ENCODE data around the gene C9orf78. TPM values are rescaled to one million over a fixed set of nuclear protein-coding genes. Genes with fewer than 3 reads are reported as not detected.
"Not testable (repeated sequence)": the region's sequence is repeated elsewhere in the genome, so short reads cannot be mapped to it uniquely, and the experiment has no call there.

The C9orf78 gene
- total RNA-seq, 3 donors from 2014 or later: 35.1 to 47.5 (median 37.3) TPM

GRCh38 chr9:129785866-129786265 lies 49.2 kb downstream of the C9orf78 start:
- no peak for TF ChIP-seq CTCF (IDR thresholded peaks at IDR 0.05)

GRCh38 chr9:129784970-129785369 lies 50.1 kb downstream of the C9orf78 start:
- H3K4me1 ChIP-seq (ENCODE audit: low read depth); ATAC-seq; H3K36me3 ChIP-seq (ENCODE audit: low read depth); H3K4me3 ChIP-seq; H3K9me3 ChIP-seq; DNase-seq: not testable (repeated sequence)
- intact Hi-C loops (cut with DNase I, micrococcal nuclease): loop anchor here (5.0 kb wide), 3 partner anchors 43 to 138 kb away; no protein-coding TSS in a partner anchor

More at GRCh38 chr9:129785866-129786265, 49.2 kb downstream of the C9orf78 start:
- Histone ChIP-seq H3K36me3 (ENCODE audit: low read depth) (no peaks in the 10 kb centered on the region), H3K9me3 (no peaks in the 10 kb centered on the region), H3K4me1 (ENCODE audit: low read depth) (peaks cover 4% of the 10 kb centered on the region), H3K4me3 (no peak overlapping the region)
- intact Hi-C loops (cut with DNase I, micrococcal nuclease): loop anchor here (5.0 kb wide), 2 partner anchors 44 to 49 kb away; no protein-coding TSS in a partner anchor
- ATAC-seq: no peak
- DNase-seq: no peak

GRCh38 chr9:129783516-129784361 lies 51.3 kb downstream of the C9orf78 start:
- Histone ChIP-seq H3K9me3 (no peaks in the 10 kb centered on the region), H3K4me3 (no peak overlapping the region), H3K4me1 (ENCODE audit: low read depth) (no peaks in the 10 kb centered on the region), H3K36me3 (ENCODE audit: low read depth) (no peaks in the 10 kb centered on the region)
- peak; percentile 67 for TF ChIP-seq CTCF (IDR thresholded peaks at IDR 0.05)
- DNase-seq: peak in 2 of 3 donors; percentile 65 to 82
- ATAC-seq: peak; percentile 98
- intact Hi-C loops (cut with DNase I, micrococcal nuclease): loop anchor here in 1 of 2 donors (5.0 kb wide), 1 partner anchor 136 kb away; no protein-coding TSS in a partner anchor

- DNase-seq (no peak), ATAC-seq (no peak)
- Histone ChIP-seq H3K36me3 (ENCODE audit: low read depth) (no peaks in the 10 kb centered on the region), H3K9me3 (no peaks in the 10 kb centered on the region), H3K4me3 (no peak overlapping the region), H3K4me1 (ENCODE audit: low read depth) (no peaks in the 10 kb centered on the region)
- TF ChIP-seq CTCF (IDR thresholded peaks at IDR 0.05): no peak
- intact Hi-C loops (cut with DNase I, micrococcal nuclease): loop anchor here in 1 of 2 donors (5.0 kb wide), 1 partner anchor 135 kb away; no protein-coding TSS in a partner anchor
Measured at GRCh38 chr9:129781981-129782380, 53.1 kb downstream of the C9orf78 start.

- Histone ChIP-seq H3K36me3 (ENCODE audit: low read depth) (no peaks in the 10 kb centered on the region), H3K9me3 (no peaks in the 10 kb centered on the region), H3K4me1 (ENCODE audit: low read depth) (no peaks in the 10 kb centered on the region), H3K4me3 (no peak overlapping the region)
- ATAC-seq (no peak), DNase-seq (no peak)
- intact Hi-C loops (cut with DNase I, micrococcal nuclease): loop anchor here in 1 of 2 donors (5.0 kb wide), 1 partner anchor 134 kb away; no protein-coding TSS in a partner anchor
- no peak for TF ChIP-seq CTCF (IDR thresholded peaks at IDR 0.05)
Measured at GRCh38 chr9:129781131-129781530, 53.9 kb downstream of the C9orf78 start.

- H3K4me3 ChIP-seq: no peak overlapping the region
- H3K4me1 ChIP-seq (ENCODE audit: low read depth): no peaks in the 10 kb centered on the region
- DNase-seq: no peak
- no peaks in the 10 kb centered on the region for H3K36me3 ChIP-seq (ENCODE audit: low read depth)
- ATAC-seq: no peak
- intact Hi-C loops (cut with DNase I, micrococcal nuclease): loop anchor here (5.0 to 10.0 kb wide), 2 partner anchors 132 to 645 kb away; no protein-coding TSS in a partner anchor
- TF ChIP-seq CTCF (IDR thresholded peaks at IDR 0.05): no peak
- H3K9me3 ChIP-seq: no peaks in the 10 kb centered on the region
Measured at GRCh38 chr9:129779560-129780190, 55.4 kb downstream of the C9orf78 start.

Data from mucosa of descending colon (tissue), 3 donors.